HG03095 (cell line): ENCODE data around the gene WDR74.
A peak's percentile ranks its signal among the peaks of the same experiment; 100 is the strongest.
"Not testable (repeated sequence)": the region's sequence is repeated elsewhere in the genome, so short reads cannot be mapped to it uniquely, and the experiment has no call there.

Experiments
- ATAC-seq: cut with Tn5 transposase; IDR thresholded peaks from one replicate; pipeline ENCODE4 v1.9.1; 2021; ENCODE audit warnings: moderate library complexity; ENCODE audit not compliant: unreplicated experiment

Gene WDR74

GRCh38 chr11:62839050-62839945 is at the start of gene WDR74:
Gene WDR74 (minus strand): TSS chr11:62839590. CDS start chr11:62839570, 20 bp downstream.
- ATAC-seq, result peak; percentile 37

- ATAC-seq, result no peak
Observed at GRCh38 chr11:62889126-62889483, 49.7 kb upstream of the WDR74 start.

- no peak for ATAC-seq
Observed at GRCh38 chr11:62888406-62888805, 49.0 kb upstream of the WDR74 start.

- ATAC-seq, result no peak
Observed at GRCh38 chr11:62885137-62885750, 45.9 kb upstream of the WDR74 start.

GRCh38 chr11:62883673-62884072 is 44.3 kb upstream of the WDR74 start:
- no peak for ATAC-seq

- no peak for ATAC-seq
Observed at GRCh38 chr11:62882788-62883501, 43.6 kb upstream of the WDR74 start.

GRCh38 chr11:62882431-62882749 is 43.0 kb upstream of the WDR74 start:
- no peak for ATAC-seq

GRCh38 chr11:62881579-62882430 is 42.4 kb upstream of the WDR74 start:
- peak; percentile 34 for ATAC-seq

GRCh38 chr11:62880803-62881578 is 41.6 kb upstream of the WDR74 start, which contains the start of gene SLC3A2:
Gene SLC3A2 (plus strand): TSS chr11:62880896. CDS start chr11:62881024, 128 bp downstream.
- ATAC-seq, result peak; percentile 70

- peak; percentile 13 for ATAC-seq
Observed at GRCh38 chr11:62880231-62880802, 40.9 kb upstream of the WDR74 start.

- ATAC-seq, result no peak
Observed at GRCh38 chr11:62879235-62879978, 40.0 kb upstream of the WDR74 start.

- no peak for ATAC-seq
Observed at GRCh38 chr11:62876712-62877111, 37.3 kb upstream of the WDR74 start.

- ATAC-seq, result no peak
Observed at GRCh38 chr11:62875698-62876478, 36.5 kb upstream of the WDR74 start.

GRCh38 chr11:62874851-62875250 is 35.5 kb upstream of the WDR74 start:
- no peak for ATAC-seq

GRCh38 chr11:62865635-62866034 is 26.2 kb upstream of the WDR74 start:
- no peak for ATAC-seq

- ATAC-seq, result no peak
Observed at GRCh38 chr11:62863687-62864335, 24.4 kb upstream of the WDR74 start.

GRCh38 chr11:62861564-62862192 is 22.3 kb upstream of the WDR74 start:
- not testable (repeated sequence) for ATAC-seq
